ENCODE data around the gene KLF12.

DNA sequence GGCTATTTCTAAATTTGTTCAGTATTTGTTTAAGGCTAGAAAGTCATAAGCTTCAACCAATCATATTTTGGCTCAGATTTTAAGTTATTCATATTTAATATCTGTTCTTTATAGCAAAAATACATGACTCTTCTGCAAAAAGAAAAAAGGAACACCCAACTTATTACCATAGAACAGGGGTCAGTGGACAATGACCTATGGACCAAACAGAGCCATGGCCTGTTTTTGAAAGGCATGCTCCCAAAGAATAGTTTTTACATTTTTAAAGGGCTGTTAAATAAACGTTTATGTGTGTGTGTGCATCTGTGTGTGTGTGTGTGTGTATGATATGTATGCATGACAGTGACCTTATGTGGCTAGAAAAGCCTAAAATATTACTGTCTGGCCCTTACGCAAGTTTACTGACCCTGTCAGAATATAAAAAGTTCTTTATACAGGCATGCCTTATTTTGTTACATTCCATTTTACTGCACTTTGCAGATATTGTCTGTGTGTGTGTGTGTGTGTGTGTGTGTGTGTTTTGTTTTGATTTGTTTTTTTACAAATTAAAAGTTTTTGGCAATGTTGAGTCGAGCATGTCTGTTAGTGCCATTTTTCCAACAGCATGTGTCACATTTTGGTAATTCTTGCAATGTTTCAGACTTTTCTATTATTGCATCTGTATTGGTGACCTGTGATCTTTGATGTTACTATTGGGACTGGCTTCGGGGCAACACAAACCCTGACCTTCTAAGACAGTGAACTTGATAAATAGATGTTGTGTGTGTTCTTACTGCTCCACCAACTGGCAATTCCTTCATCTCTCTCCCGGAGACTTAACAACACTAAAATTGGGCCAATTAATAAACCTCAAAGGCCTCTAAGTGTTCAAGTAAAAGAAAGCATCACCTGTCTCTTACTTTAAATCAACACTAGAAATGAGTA is 22.0 kb downstream of the KLF12 start:
- TF ChIP-seq CTCF (IDR thresholded peaks at IDR 0.05; ENCODE audit: low read length) (no peak), EZH2 (optimal IDR thresholded peaks at IDR 0.05; ENCODE audit: low read depth, low read length) (no peak), EZH2phosphoT487 (IDR thresholded peaks at IDR 0.05; ENCODE audit: low read length) (no peak)
